IMR-90 (cell line): ENCODE data around the gene MGAT4A. TPM values are rescaled to one million over a fixed set of nuclear protein-coding genes. Genes with fewer than 3 reads are reported as not detected.

ENCODE experiments used
- ATAC-seq: fragments of 200-7000 bp; cut with Tn5 transposase; 2 replicates; pipeline ENCODE4 v1.9.1; 2020; ENCODE audit warnings: low read depth, mild to moderate bottlenecking, moderate library complexity
- BruUV-seq: library from RNA; stranded (reverse); fragments of 400-500 nt; replicated peaks from 2 replicates; lab custom pipeline; 2021; lab: Mats Ljungman, UMichigan
- CTCF ChIA-PET: fragments of 300-600 bp; formaldehyde crosslinking; extraction: SDS; loops from one replicate; lab custom pipeline; 2021; ENCODE audit warnings: antibody characterized with exemption; lab: Yijun Ruan, JAX
- POLR2A ChIA-PET: fragments of 300-600 bp; sonication (Branson Sonifier 250); formaldehyde crosslinking; loops from one replicate; lab custom pipeline; 2022; ENCODE audit warnings: antibody characterized with exemption; ENCODE audit not compliant: unreplicated experiment; lab: Charles Lee
- DNase-seq: peaks from one replicate; pipeline ENCODE4 v3.0.0; 2013
- H2AFZ ChIP-seq: replicated peaks from 2 replicates; pipeline ENCODE3; 2013; ENCODE audit warnings: low read length, mild to moderate bottlenecking; ENCODE audit not compliant: poor library complexity
- H2AK5ac ChIP-seq: 2 replicates; pipeline ENCODE4 v1.6.1; 2013; ENCODE audit warnings: low read depth, low read length, inconsistent platforms
- H2AK9ac ChIP-seq: replicated peaks from 2 replicates; pipeline ENCODE3; 2013; ENCODE audit warnings: mild to moderate bottlenecking, low read depth, low read length, moderate library complexity; ENCODE audit not compliant: poor library complexity
- H2BK120ac ChIP-seq: 2 replicates; pipeline ENCODE4 v1.6.1; 2013; ENCODE audit warnings: low read depth, low read length, inconsistent platforms
- H2BK15ac ChIP-seq: 3 replicates; pipeline ENCODE4 v1.6.1; 2013; ENCODE audit warnings: low read depth, low read length, inconsistent platforms
- H2BK20ac ChIP-seq: 2 replicates; pipeline ENCODE4 v1.6.1; 2013; ENCODE audit warnings: low read depth, mild to moderate bottlenecking, inconsistent platforms, low read length, moderate library complexity
- H2BK5ac ChIP-seq: 2 replicates; pipeline ENCODE4 v1.6.1; 2013; ENCODE audit warnings: mild to moderate bottlenecking, low read depth, low read length, inconsistent platforms; ENCODE audit not compliant: poor library complexity, severe bottlenecking
- H3K14ac ChIP-seq: replicated peaks from 2 replicates; pipeline ENCODE4 v1.6.1; 2013; ENCODE audit warnings: low read depth, low read length, inconsistent platforms
- H3K18ac ChIP-seq: 2 replicates; pipeline ENCODE4 v1.6.1; 2013; ENCODE audit warnings: low read depth, low read length, control low read depth
- H3K23ac ChIP-seq: 2 replicates; pipeline ENCODE4 v1.6.1; 2013; ENCODE audit warnings: low read depth, low read length, inconsistent platforms
- H3K27ac ChIP-seq: 2 replicates; pipeline ENCODE4 v1.5.1; 2013; ENCODE audit warnings: mild to moderate bottlenecking, control low read depth, low read length; ENCODE audit not compliant: insufficient read depth
- H3K27me3 ChIP-seq: 2 replicates; pipeline ENCODE4 v1.6.1; 2013; ENCODE audit warnings: low read length; ENCODE audit not compliant: control insufficient read depth, insufficient read depth
- H3K36me3 ChIP-seq: 2 replicates; pipeline ENCODE4 v1.6.1; 2013; ENCODE audit warnings: low read length, mixed read lengths; ENCODE audit not compliant: control insufficient read depth, insufficient read depth
- H3K4ac ChIP-seq: 2 replicates; pipeline ENCODE4 v1.6.1; 2013; ENCODE audit warnings: low read depth, low read length, inconsistent platforms
- H3K4me1 ChIP-seq: 2 replicates; pipeline ENCODE4 v1.6.1; 2013; ENCODE audit warnings: low read length, mixed read lengths; ENCODE audit not compliant: control insufficient read depth, insufficient read depth
- H3K4me2 ChIP-seq: 2 replicates; pipeline ENCODE4 v1.6.1; 2013; ENCODE audit warnings: low read depth, mild to moderate bottlenecking, control low read depth, low read length, moderate library complexity
- H3K4me3 ChIP-seq: 2 replicates; pipeline ENCODE4 v1.5.1; 2013; ENCODE audit warnings: low read depth, mild to moderate bottlenecking, control low read depth, low read length, moderate library complexity; ENCODE audit not compliant: insufficient read depth
- H3K56ac ChIP-seq: 2 replicates; pipeline ENCODE4 v1.6.1; 2013; ENCODE audit warnings: low read length, inconsistent platforms; ENCODE audit not compliant: insufficient read depth; ENCODE audit errors: extremely low read depth
- H3K79me1 ChIP-seq, 2 experiments: 2 replicates each; pipeline ENCODE4 v1.6.1; 2013; ENCODE audit warnings: low read length in 2 of 2, inconsistent platforms in 1 of 2, low read depth in 1 of 2
- H3K9ac ChIP-seq: 2 replicates; pipeline ENCODE4 v1.6.1; 2013; ENCODE audit warnings: low read depth, low read length, control low read depth
- H3K9me1 ChIP-seq: 2 replicates; pipeline ENCODE4 v1.6.1; 2013; ENCODE audit warnings: low read length, inconsistent platforms; ENCODE audit not compliant: insufficient read depth
- H3K9me3 ChIP-seq: 2 replicates; pipeline ENCODE4 v1.6.1; 2013; ENCODE audit warnings: low read length; ENCODE audit not compliant: control insufficient read depth, insufficient read depth
- H4K20me1 ChIP-seq: 2 replicates; pipeline ENCODE4 v1.6.1; 2013; ENCODE audit warnings: low read length, inconsistent platforms; ENCODE audit not compliant: insufficient read depth
- H4K5ac ChIP-seq: 2 replicates; pipeline ENCODE4 v1.6.1; 2013; ENCODE audit warnings: mild to moderate bottlenecking, low read depth, low read length, control low read depth
- H4K8ac ChIP-seq, 2 experiments: 2 replicates each; pipeline ENCODE4 v1.6.1; 2013; ENCODE audit warnings: low read depth in 2 of 2, low read length in 2 of 2, control low read depth in 1 of 2, inconsistent platforms in 1 of 2
- H4K91ac ChIP-seq: 2 replicates; pipeline ENCODE4 v1.6.1; 2013; ENCODE audit warnings: low read depth, low read length, inconsistent platforms; ENCODE audit not compliant: insufficient read depth
- CEBPB ChIP-seq: IDR thresholded peaks from 2 replicates; pipeline ENCODE4 v1.6.1; 2012; ENCODE audit warnings: low read depth, low read length, improper control_type of control experiment
- CHD1 ChIP-seq: IDR thresholded peaks from 2 replicates; pipeline ENCODE4 v1.6.1; 2012; ENCODE audit warnings: low read depth, low read length, improper control_type of control experiment
- CTCF ChIP-seq: conservative IDR thresholded peaks from 2 replicates; pipeline ENCODE4 v1.5.1; 2012; ENCODE audit warnings: mild to moderate bottlenecking, low read depth, low read length, improper control_type of control experiment
- ELK1 ChIP-seq: fragments of 150-350 bp; IDR thresholded peaks from 2 replicates; pipeline ENCODE4 v1.6.1; 2016; ENCODE audit warnings: low read depth, mild to moderate bottlenecking, low read length, moderate library complexity, borderline replicate concordance
- FOS ChIP-seq: fragments of 150-350 bp; IDR thresholded peaks from 2 replicates; pipeline ENCODE4 v1.6.1; 2016; ENCODE audit warnings: low read depth, low read length
- MAFK ChIP-seq: IDR thresholded peaks from 2 replicates; pipeline ENCODE4 v1.6.1; 2012; ENCODE audit warnings: low read depth, low read length, improper control_type of control experiment
- MAZ ChIP-seq: IDR thresholded peaks from 2 replicates; pipeline ENCODE4 v1.6.1; 2012; ENCODE audit warnings: low read depth, mild to moderate bottlenecking, low read length, improper control_type of control experiment, moderate library complexity, borderline replicate concordance
- MXI1 ChIP-seq: IDR thresholded peaks from 2 replicates; pipeline ENCODE4 v1.6.1; 2012; ENCODE audit warnings: low read depth, mild to moderate bottlenecking, low read length, moderate library complexity, borderline replicate concordance
- POLR2A ChIP-seq: IDR thresholded peaks from 2 replicates; pipeline ENCODE4 v1.6.1; 2012; ENCODE audit warnings: mild to moderate bottlenecking, low read depth, low read length
- RAD21 ChIP-seq: IDR thresholded peaks from 2 replicates; pipeline ENCODE4 v1.6.1; 2012; ENCODE audit warnings: low read length, improper control_type of control experiment
- WGBS, 2 experiments: methylation state at CpG; one replicate each; pipeline versions ENCODE4 v1.1.5 to v1.1.7; 2013; ENCODE audit warnings: missing lambda C conversion rate in 2 of 2; ENCODE audit not compliant: insufficient read length in 1 of 2; ENCODE audit errors: extremely low coverage in 2 of 2; 5-methylcytosine and 5-hydroxymethylcytosine counted together
- dilution Hi-C: fragments of 300-500 bp; cut with HindIII; formaldehyde crosslinking; loops from one replicate; pipeline ENCODE4 v1.14.3; 2018; ENCODE audit warnings: low sequenced_read_pairs; ENCODE audit not compliant: unreplicated experiment
- in situ Hi-C: fragments of 300-500 bp; cut with MboI; formaldehyde crosslinking; loops from 3 replicates; pipeline ENCODE4 v1.14.3; 2019; ENCODE audit warnings: low sequenced_read_pairs, inconsistent platforms, mixed read lengths
- intact Hi-C: fragments of 100-400 bp; cut with micrococcal nuclease; formaldehyde crosslinking; loops from 2 replicates; pipeline ENCODE4 v1.10.0; 2022
- polyA plus RNA-seq, 3 experiments: library from polyadenylated mRNA; depleted of rRNA; stranded (reverse); fragments of >200 nt; gene quantifications; 2 replicates each; pipeline ENCODE4 v1.2.3, GENCODE V29; 2012; ENCODE audit warnings: low replicate concordance in 1 of 3
- total RNA-seq: library from RNA; depleted of rRNA; stranded (reverse); fragments of >200 nt; gene quantifications from 2 replicates; pipeline ENCODE4 v1.2.3, GENCODE V29; 2012

MGAT4A gene
- total and polyA plus RNA-seq, 2 of the 4 experiments (the other 2 are of a cell fraction) = under 0.01 TPM; not detected in 1

GRCh38 chr2:98663511-98664090, 67.3 kb downstream of the MGAT4A start:
- H3K79me1 ChIP-seq = no peaks in the 10 kb centered on the region
- H4K20me1 ChIP-seq = no peaks in the 10 kb centered on the region
- ChIA-PET CTCF (interaction anchor here (1.0 kb wide), 1 partner anchor 10 kb away, joined by 3 read pairs; no protein-coding TSS in a partner anchor), POLR2A (no interaction called here)
- TF ChIP-seq RAD21 (no peak), POLR2A (no peak), MAFK (no peak), CEBPB (no peak), MXI1 (no peak), MAZ (no peak), CHD1 (no peak), ELK1 (no peak), FOS (no peak), CTCF (no peak)
- H3K14ac ChIP-seq = no peak overlapping the region
- H3K4me3 ChIP-seq = no peak overlapping the region
- H3K36me3 ChIP-seq = no peaks in the 10 kb centered on the region
- no peak for ATAC-seq
- no peak overlapping the region for H3K4ac ChIP-seq
- H2BK120ac ChIP-seq = no peak overlapping the region
- H3K4me1 ChIP-seq = no peaks in the 10 kb centered on the region
- no peak for DNase-seq
- no peak overlapping the region for H2AFZ ChIP-seq
- no peak overlapping the region for H3K18ac ChIP-seq
- no peak overlapping the region for H2AK5ac ChIP-seq
- no peak overlapping the region for H2BK20ac ChIP-seq
- H4K8ac ChIP-seq = no peak overlapping the region
- in situ Hi-C loops = no loop called here
- H4K5ac ChIP-seq = no peak overlapping the region
- no TSS peak for BruUV-seq
- no peak overlapping the region for H2BK15ac ChIP-seq
- H4K91ac ChIP-seq = no peak overlapping the region
- dilution Hi-C loops = no loop called here
- no peak overlapping the region for H3K9ac ChIP-seq
- H3K56ac ChIP-seq = no peak overlapping the region
- intact Hi-C loops = no loop called here
- peaks cover 4% of the 10 kb centered on the region; the same call in 1 of the 2 replicates for H3K27me3 ChIP-seq
- H3K4me2 ChIP-seq = no peak overlapping the region
- no peak overlapping the region for H2BK5ac ChIP-seq
- no peaks in the 10 kb centered on the region for H3K9me3 ChIP-seq
- no peak overlapping the region for H3K23ac ChIP-seq
- 50% methylated on average over 1 of the region's 12 CpGs; no CpG with 5 or more reads in 1 of the 2 experiments for WGBS, 2 experiments
- no peaks in the 10 kb centered on the region for H3K9me1 ChIP-seq
- no peak overlapping the region for H3K27ac ChIP-seq
- no peak overlapping the region for H2AK9ac ChIP-seq
